Endodermal cell (in vitro differentiated cells): Measurements from ENCODE around the gene CSGALNACT2. TPM values are rescaled to one million over a fixed set of nuclear protein-coding genes. Genes with fewer than 3 reads are reported as not detected.

Source experiments
- DNase-seq: peaks from one replicate; pipeline ENCODE4 v3.0.0-alpha.2; 2017
- H3K27ac ChIP-seq: 2 replicates; pipeline ENCODE4 v1.5.1; 2013; ENCODE audit warnings: mild to moderate bottlenecking, low read depth, low read length, moderate library complexity
- H3K27me3 ChIP-seq: 2 replicates; pipeline ENCODE4 v1.6.1; 2013; ENCODE audit warnings: mild to moderate bottlenecking, low read length, moderate library complexity; ENCODE audit not compliant: insufficient read depth, control insufficient read depth, poor library complexity, severe bottlenecking
- H3K36me3 ChIP-seq: 2 replicates; pipeline ENCODE4 v1.7.0; 2013; ENCODE audit warnings: mild to moderate bottlenecking, low read length, moderate library complexity; ENCODE audit not compliant: control insufficient read depth, insufficient read depth
- H3K4me1 ChIP-seq: one replicate; pipeline ENCODE4 v1.7.0; 2013; ENCODE audit warnings: low read length; ENCODE audit not compliant: control insufficient read depth, insufficient read depth
- H3K4me3 ChIP-seq: 2 replicates; pipeline ENCODE4 v1.5.1; 2013; ENCODE audit warnings: mild to moderate bottlenecking, low read length, moderate library complexity
- H3K9ac ChIP-seq: 2 replicates; pipeline ENCODE4 v1.6.1; 2013; ENCODE audit warnings: mild to moderate bottlenecking, low read length, moderate library complexity; ENCODE audit not compliant: poor library complexity, severe bottlenecking; ENCODE audit errors: extremely low read depth
- H3K9me3 ChIP-seq: 2 replicates; pipeline ENCODE4 v1.6.1; 2013; ENCODE audit warnings: mild to moderate bottlenecking, low read length, moderate library complexity; ENCODE audit not compliant: control insufficient read depth
- H3K27ac Mint-ChIP-seq: 2 replicates; pipeline ENCODE4 v1.8.0; 2020; ENCODE audit warnings: mixed read lengths
- H3K27me3 Mint-ChIP-seq: 2 replicates; pipeline ENCODE4 v1.8.0; 2021; ENCODE audit warnings: mild to moderate bottlenecking, mixed read lengths; ENCODE audit not compliant: insufficient read depth
- H3K36me3 Mint-ChIP-seq: 2 replicates; pipeline ENCODE4 v1.8.0; 2020; ENCODE audit warnings: low read depth, mixed read lengths
- H3K4me1 Mint-ChIP-seq: 2 replicates; pipeline ENCODE4 v1.8.0; 2020; ENCODE audit warnings: mixed read lengths
- H3K4me3 Mint-ChIP-seq: 2 replicates; pipeline ENCODE4 v1.8.0; 2020; ENCODE audit warnings: mild to moderate bottlenecking, moderate library complexity, mixed read lengths
- H3K9me3 Mint-ChIP-seq: 2 replicates; pipeline ENCODE4 v1.8.0; 2020; ENCODE audit warnings: mild to moderate bottlenecking, mixed read lengths
- CTCF ChIP-seq: fragments of 200-600 bp; sonication (generic); conservative IDR thresholded peaks from 2 replicates; pipeline ENCODE4 v1.5.0; 2021; ENCODE audit warnings: antibody characterized with exemption, mild to moderate bottlenecking
- WGBS, 2 experiments: methylation state at CpG; one replicate each; pipeline versions ENCODE4 v1.1.5 to v1.1.7; 2013; ENCODE audit warnings: missing lambda C conversion rate in 2 of 2, mixed read lengths in 1 of 2; ENCODE audit not compliant: insufficient coverage in 1 of 2, insufficient read length in 1 of 2; 5-methylcytosine and 5-hydroxymethylcytosine counted together
- total RNA-seq, 2 donors: library from RNA; stranded (reverse); fragmentation: NEBNext Ultra II Directional in 1 of 2; extraction: Animal tissue kit (Norgen Biotek cat#: 25700) in 1 of 2; gene quantifications; 2 replicates in 1 of 2; 3 replicates in 1 of 2; pipeline ENCODE4 v1.2.1, GENCODE V29; 2021

CSGALNACT2 gene
- total RNA-seq, 2 donors from 2014 or later: 7.3 to 8.6 TPM

GRCh38 chr10:43125274-43125845, 12.9 kb upstream of the CSGALNACT2 start:
- no peaks in the 10 kb centered on the region for H3K9me3 ChIP-seq
- TF ChIP-seq CTCF: no peak
- 93% methylated on average over 7 to 8 of the region's 8 CpGs for WGBS, 2 experiments
- Mint-ChIP-seq H3K9me3 (no peaks in the 10 kb centered on the region), H3K27ac (no peak overlapping the region), H3K4me3 (no peak overlapping the region), H3K27me3 (no peaks in the 10 kb centered on the region), H3K36me3 (no peaks in the 10 kb centered on the region), H3K4me1 (no peaks in the 10 kb centered on the region)
- H3K27me3 ChIP-seq: no peaks in the 10 kb centered on the region
- H3K9ac ChIP-seq: no peak overlapping the region
- H3K36me3 ChIP-seq: no peaks in the 10 kb centered on the region
- H3K27ac ChIP-seq: no peak overlapping the region
- peak; percentile 5 for DNase-seq
- H3K4me3 ChIP-seq: no peak overlapping the region
- no peaks in the 10 kb centered on the region for H3K4me1 ChIP-seq

- H3K27ac Mint-ChIP-seq: no peak overlapping the region
- H3K27me3 ChIP-seq: no peaks in the 10 kb centered on the region
- H3K4me1 ChIP-seq: no peaks in the 10 kb centered on the region
- H3K4me3 ChIP-seq: no peak overlapping the region
- H3K27ac ChIP-seq: no peak overlapping the region
- no peaks in the 10 kb centered on the region for H3K4me1 Mint-ChIP-seq
- WGBS, 2 experiments: 89 to 95% methylated on average over 17 to 23 of the region's 23 CpGs
- TF ChIP-seq CTCF: no peak
- H3K9me3 Mint-ChIP-seq: no peaks in the 10 kb centered on the region
- H3K9ac ChIP-seq: no peak overlapping the region
- no peaks in the 10 kb centered on the region for H3K36me3 Mint-ChIP-seq
- peak; percentile 14 for DNase-seq
- H3K27me3 Mint-ChIP-seq: no peaks in the 10 kb centered on the region
- H3K36me3 ChIP-seq: no peaks in the 10 kb centered on the region
- H3K9me3 ChIP-seq: no peaks in the 10 kb centered on the region
- H3K4me3 Mint-ChIP-seq: no peak overlapping the region
Measured at GRCh38 chr10:43125881-43126731, 12.1 kb upstream of the CSGALNACT2 start.

- no peaks in the 10 kb centered on the region for H3K4me1 Mint-ChIP-seq
- WGBS, 2 experiments: 89 to 97% methylated on average over 4 to 7 of the region's 7 CpGs
- no peak overlapping the region for H3K4me3 Mint-ChIP-seq
- no peaks in the 10 kb centered on the region for H3K27me3 Mint-ChIP-seq
- Histone ChIP-seq H3K9me3 (no peaks in the 10 kb centered on the region), H3K27me3 (no peaks in the 10 kb centered on the region), H3K4me1 (no peaks in the 10 kb centered on the region), H3K27ac (no peak overlapping the region), H3K9ac (no peak overlapping the region), H3K4me3 (no peak overlapping the region), H3K36me3 (no peaks in the 10 kb centered on the region)
- peak; percentile 38 for DNase-seq
- H3K27ac Mint-ChIP-seq: no peak overlapping the region
- no peaks in the 10 kb centered on the region for H3K36me3 Mint-ChIP-seq
- no peak for TF ChIP-seq CTCF
- H3K9me3 Mint-ChIP-seq: no peaks in the 10 kb centered on the region
Measured at GRCh38 chr10:43126759-43127424, 11.4 kb upstream of the CSGALNACT2 start.
